Right cardiac atrium (tissue), 5 donors: ENCODE results near the gene RAB3GAP1. TPM values are rescaled to one million over a fixed set of nuclear protein-coding genes. Genes with fewer than 3 reads are reported as not detected.

Experiments used
- ATAC-seq, 2 donors: fragments of 200-7000 bp; cut with Tn5 transposase; one replicate each; pipeline versions ENCODE4 v1.8.0 to v1.9.1; 2020; ENCODE audit warnings: moderate library complexity in 2 of 2, mild to moderate bottlenecking in 1 of 2
- DNase-seq, 3 donors: peaks; one replicate each; pipeline ENCODE4 v3.0.0-alpha.2; 2020
- H3K27ac ChIP-seq: one replicate; pipeline ENCODE4 v1.5.1; 2013; ENCODE audit warnings: mild to moderate bottlenecking, low read length, control low read depth, moderate library complexity
- H3K27me3 ChIP-seq: one replicate; pipeline ENCODE4 v1.6.1; 2013; ENCODE audit not compliant: control insufficient read depth, insufficient read depth
- H3K4me1 ChIP-seq: one replicate; pipeline ENCODE4 v1.6.1; 2013; ENCODE audit warnings: low read length; ENCODE audit not compliant: control insufficient read depth, insufficient read depth
- H3K4me3 ChIP-seq: one replicate; pipeline ENCODE4 v1.5.1; 2013; ENCODE audit warnings: low read length, control low read depth
- H3K9me3 ChIP-seq: one replicate; pipeline ENCODE4 v1.6.1; 2013; ENCODE audit warnings: low read length; ENCODE audit not compliant: control insufficient read depth
- WGBS: extraction: QIAGEN DNeasy Blood & Tissue Kit; methylation state at CpG from one replicate; pipeline ENCODE4 v1.1.7; 2013; 5-methylcytosine and 5-hydroxymethylcytosine counted together
- intact Hi-C, 4 donors: fragments of 100-400 bp; cut with DNase I; formaldehyde crosslinking; loops; one replicate each; pipeline versions ENCODE4 v1.11.0 to v1.14.0; 2022 to 2023
- polyA plus RNA-seq: library from polyadenylated mRNA; stranded (reverse); fragments of 200-250 nt; gene quantifications from one replicate; pipeline ENCODE4 v1.2.3, GENCODE V29; 2013
- total RNA-seq, 4 donors: library from RNA; stranded (reverse); fragmentation: NEBNext Ultra II Directional; extraction: Animal tissue kit (Norgen Biotek cat#: 25700); gene quantifications; one replicate each; pipeline ENCODE4 v1.2.1, GENCODE V29; 2021
- donor health status: healthy with polysubstance abuse.
- donor health status: DM: no; HTN: yes; CAD: no.
- donor health status: DM: no; HTN: no; CAD: no.
- donor health status: DM: no; HTN: yes; CAD: no; lungs with severe emphysema.
- donor health status: DM: yes; HTN: yes; CAD: no.

Gene RAB3GAP1
- total and polyA plus RNA-seq, 5 donors, result 24.4 to 54.5 (median 49.8) TPM

- no peak for DNase-seq
- Histone ChIP-seq H3K27me3 (no peaks in the 10 kb centered on the region), H3K27ac (no peak overlapping the region), H3K9me3 (no peaks in the 10 kb centered on the region), H3K4me3 (no peak overlapping the region), H3K4me1 (peaks cover 2% of the 10 kb centered on the region)
- ATAC-seq, result no peak
- 98% methylated on average over 2 of the region's 2 CpGs for WGBS
- intact Hi-C loops, result loop anchor here in 1 of 4 donors (10.0 kb wide), 1 partner anchor 140 kb away; no protein-coding TSS in a partner anchor
Measured at GRCh38 chr2:135144343-135144742, 92.3 kb downstream of the RAB3GAP1 start.

GRCh38 chr2:135149251-135149650 is 97.2 kb downstream of the RAB3GAP1 start:
- Histone ChIP-seq H3K27ac (no peak overlapping the region), H3K9me3 (no peaks in the 10 kb centered on the region), H3K27me3 (no peaks in the 10 kb centered on the region), H3K4me1 (peaks cover 5% of the 10 kb centered on the region), H3K4me3 (no peak overlapping the region)
- 44% methylated on average over 1 of the region's 1 CpG for WGBS
- intact Hi-C loops, result loop anchor here in 1 of 4 donors (10.0 kb wide), 1 partner anchor 144 kb away; no protein-coding TSS in a partner anchor
- DNase-seq (no peak), ATAC-seq (peak in 1 of 2 donors; percentile 60)

- H3K9me3 ChIP-seq, result no peaks in the 10 kb centered on the region
- WGBS, result 66% methylated on average over 1 of the region's 1 CpG
- no peak for ATAC-seq
Measured at GRCh38 chr2:135150725-135151124, 98.6 kb downstream of the RAB3GAP1 start.

GRCh38 chr2:135151615-135152014 is 99.5 kb downstream of the RAB3GAP1 start:
- H3K4me3 ChIP-seq, result no peak overlapping the region
- peaks cover 5% of the 10 kb centered on the region for H3K4me1 ChIP-seq
- H3K9me3 ChIP-seq, result no peaks in the 10 kb centered on the region
- H3K27me3 ChIP-seq, result no peaks in the 10 kb centered on the region
- 66% methylated on average over 3 of the region's 3 CpGs for WGBS
- DNase-seq (no peak), ATAC-seq (peak; percentile 26 to 43)
- no peak overlapping the region for H3K27ac ChIP-seq
- intact Hi-C loops, result no loop called here

More at GRCh38 chr2:135150725-135151124, 98.6 kb downstream of the RAB3GAP1 start:
- H3K4me3 ChIP-seq, result no peak overlapping the region
- H3K4me1 ChIP-seq, result peaks cover 5% of the 10 kb centered on the region
- H3K27me3 ChIP-seq, result no peaks in the 10 kb centered on the region
- intact Hi-C loops, result no loop called here
- DNase-seq, result no peak
- no peak overlapping the region for H3K27ac ChIP-seq

- DNase-seq, result no peak
Measured at GRCh38 chr2:135152361-135152760, 100.3 kb downstream of the RAB3GAP1 start.

GRCh38 chr2:135154962-135155361 is 102.9 kb downstream of the RAB3GAP1 start:
- intact Hi-C loops, result no loop called here
- ATAC-seq (no peak), DNase-seq (no peak)
- Histone ChIP-seq H3K4me1 (peaks cover 3% of the 10 kb centered on the region), H3K27me3 (no peaks in the 10 kb centered on the region), H3K9me3 (no peaks in the 10 kb centered on the region), H3K4me3 (no peak overlapping the region), H3K27ac (no peak overlapping the region)

More at GRCh38 chr2:135152361-135152760, 100.3 kb downstream of the RAB3GAP1 start:
- Histone ChIP-seq H3K27me3 (no peaks in the 10 kb centered on the region), H3K27ac (no peak overlapping the region), H3K9me3 (no peaks in the 10 kb centered on the region), H3K4me3 (no peak overlapping the region), H3K4me1 (peaks cover 5% of the 10 kb centered on the region)
- intact Hi-C loops, result no loop called here
- no peak for ATAC-seq
- 88% methylated on average over 1 of the region's 1 CpG for WGBS

GRCh38 chr2:135157856-135158255 is 105.8 kb downstream of the RAB3GAP1 start:
- Histone ChIP-seq H3K9me3 (no peaks in the 10 kb centered on the region), H3K4me3 (no peak overlapping the region), H3K27ac (no peak overlapping the region), H3K27me3 (no peaks in the 10 kb centered on the region), H3K4me1 (peaks cover 1% of the 10 kb centered on the region)
- ATAC-seq, result no peak
- WGBS, result 98% methylated on average over 3 of the region's 3 CpGs
- DNase-seq, result no peak
- intact Hi-C loops, result no loop called here

- 94% methylated on average over 2 of the region's 2 CpGs for WGBS
- H3K9me3 ChIP-seq, result no peaks in the 10 kb centered on the region
- H3K27ac ChIP-seq, result no peak overlapping the region
- ATAC-seq, result no peak
- intact Hi-C loops, result no loop called here
- DNase-seq, result no peak
- no peaks in the 10 kb centered on the region for H3K4me1 ChIP-seq
- H3K27me3 ChIP-seq, result no peaks in the 10 kb centered on the region
- no peak overlapping the region for H3K4me3 ChIP-seq
Measured at GRCh38 chr2:135159191-135159590, 107.1 kb downstream of the RAB3GAP1 start.

GRCh38 chr2:135162377-135162776 is 110.3 kb downstream of the RAB3GAP1 start:
- intact Hi-C loops, result no loop called here
- ATAC-seq, result no peak
- Histone ChIP-seq H3K4me3 (no peak overlapping the region), H3K27ac (no peak overlapping the region), H3K4me1 (no peaks in the 10 kb centered on the region), H3K27me3 (no peaks in the 10 kb centered on the region), H3K9me3 (no peaks in the 10 kb centered on the region)
- WGBS, result 90% methylated on average over 5 of the region's 5 CpGs
- DNase-seq, result no peak

GRCh38 chr2:135162786-135163185 is 110.7 kb downstream of the RAB3GAP1 start:
- H3K27me3 ChIP-seq, result no peaks in the 10 kb centered on the region
- 64% methylated on average over 4 of the region's 4 CpGs for WGBS
- ATAC-seq, result no peak
- intact Hi-C loops, result no loop called here
- H3K4me3 ChIP-seq, result no peak overlapping the region
- H3K27ac ChIP-seq, result no peak overlapping the region
- no peaks in the 10 kb centered on the region for H3K9me3 ChIP-seq
- no peaks in the 10 kb centered on the region for H3K4me1 ChIP-seq
- no peak for DNase-seq

GRCh38 chr2:135163306-135163705 is 111.2 kb downstream of the RAB3GAP1 start:
- Histone ChIP-seq H3K4me1 (no peaks in the 10 kb centered on the region), H3K9me3 (no peaks in the 10 kb centered on the region), H3K27ac (no peak overlapping the region), H3K4me3 (no peak overlapping the region), H3K27me3 (no peaks in the 10 kb centered on the region)
- no peak for DNase-seq
- WGBS, result 93% methylated on average over 2 of the region's 2 CpGs
- no peak for ATAC-seq
- intact Hi-C loops, result no loop called here

- Histone ChIP-seq H3K9me3 (no peaks in the 10 kb centered on the region), H3K4me3 (no peak overlapping the region), H3K27me3 (no peaks in the 10 kb centered on the region), H3K27ac (no peak overlapping the region), H3K4me1 (no peaks in the 10 kb centered on the region)
- no peak for DNase-seq
- no peak for ATAC-seq
- WGBS, result 92% methylated on average over 5 of the region's 5 CpGs
- intact Hi-C loops, result no loop called here
Measured at GRCh38 chr2:135163901-135164300, 111.8 kb downstream of the RAB3GAP1 start.
